HG03460 (cell line): Measurements from ENCODE around the gene HGS.
"Not testable (repeated sequence)": the region's sequence is repeated elsewhere in the genome, so short reads cannot be mapped to it uniquely, and the experiment has no call there.

Experiments
- ATAC-seq: cut with Tn5 transposase; IDR thresholded peaks from one replicate; pipeline ENCODE4 v1.9.1; 2021; ENCODE audit not compliant: unreplicated experiment

Gene HGS

DNA sequence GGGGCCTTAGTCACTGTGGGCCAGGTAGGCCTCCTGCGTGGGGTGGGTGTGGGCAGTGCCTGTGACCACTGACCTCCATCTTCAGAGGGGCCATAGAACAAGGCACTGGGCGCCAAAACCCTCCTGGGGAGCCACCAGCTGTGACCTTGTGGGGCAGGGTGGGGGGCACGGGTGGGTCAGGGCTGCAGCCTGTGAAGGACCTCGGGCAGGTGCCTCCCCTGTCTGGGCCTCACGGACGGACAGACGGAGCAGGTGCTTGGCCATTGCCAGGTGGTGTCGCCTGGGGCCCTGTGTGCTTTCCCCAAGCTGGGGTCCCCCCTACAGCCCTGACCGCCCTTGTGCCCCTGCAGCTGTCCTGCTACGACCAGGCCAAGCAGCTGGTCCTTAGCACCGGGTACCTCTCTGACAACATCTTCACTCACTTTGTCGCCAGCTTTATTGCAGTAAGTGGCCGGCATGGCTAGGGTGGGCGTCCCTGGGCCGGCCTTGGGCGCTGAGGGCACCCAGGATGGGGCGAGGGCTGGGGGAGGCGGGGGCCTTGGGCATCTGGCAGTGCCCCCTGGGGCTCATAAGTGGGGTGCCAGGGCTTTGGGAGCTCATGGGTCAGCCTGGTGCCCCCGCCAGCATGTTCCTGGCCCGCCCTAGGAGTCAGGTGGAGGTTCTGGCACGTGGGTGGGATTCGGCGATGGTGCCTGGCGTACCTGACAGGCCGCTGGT lies 33.4 kb downstream of the HGS start:
- ATAC-seq: no peak

- ATAC-seq: no peak
Observed at GRCh38 chr17:81717766-81718089, 33.9 kb downstream of the HGS start.

- ATAC-seq: no peak
Observed at GRCh38 chr17:81719410-81720266, 35.8 kb downstream of the HGS start.

- no peak for ATAC-seq
Observed at GRCh38 chr17:81720267-81721071, 36.7 kb downstream of the HGS start.

DNA sequence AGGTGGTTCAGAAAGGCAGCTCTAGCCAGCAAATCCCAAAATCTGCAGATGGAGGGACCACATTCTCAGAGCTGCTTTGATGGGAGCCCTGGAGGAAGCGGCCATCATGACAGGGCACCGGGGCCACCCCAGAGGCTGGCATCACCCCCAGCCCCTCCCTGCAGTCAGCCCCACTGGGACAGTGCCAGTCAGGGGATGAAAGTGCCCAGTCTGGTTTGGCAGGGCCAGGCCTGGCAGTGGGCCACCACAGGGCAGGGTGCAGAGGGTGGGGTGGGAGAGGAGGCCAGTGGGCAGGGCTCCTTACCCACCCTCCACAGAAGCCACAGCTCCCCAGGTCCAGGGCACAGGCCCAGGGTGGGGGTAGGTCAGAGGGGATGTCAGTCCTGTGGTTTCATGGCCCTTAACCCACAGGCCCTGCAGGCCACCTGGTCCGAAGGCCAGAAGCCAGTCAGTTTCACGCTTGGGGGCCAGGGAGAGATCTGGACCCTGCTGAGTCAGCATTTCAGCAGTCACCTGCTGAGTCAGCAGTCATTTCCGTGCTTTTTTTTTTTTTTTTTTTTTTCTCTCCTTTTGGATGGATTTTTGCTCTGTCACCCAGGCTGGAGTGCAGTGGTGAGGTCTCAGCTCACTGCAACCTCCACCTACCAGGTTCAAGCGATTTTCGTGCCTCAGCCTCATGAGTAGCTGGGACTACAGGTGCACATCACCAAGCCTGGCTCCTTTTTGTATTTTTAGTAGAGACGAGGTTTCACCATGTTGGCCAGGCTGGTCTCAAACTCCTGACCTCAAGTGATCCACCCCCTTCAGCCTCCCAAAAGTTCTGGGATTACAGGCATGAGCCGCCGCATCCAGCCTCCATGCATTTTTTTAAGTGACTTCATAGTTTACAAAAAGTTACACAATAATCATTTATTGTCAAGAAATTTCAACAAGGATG lies 38.6 kb downstream of the HGS start:
- ATAC-seq: no peak

GRCh38 chr17:81723651-81724209 lies 39.9 kb downstream of the HGS start:
- no peak for ATAC-seq

DNA sequence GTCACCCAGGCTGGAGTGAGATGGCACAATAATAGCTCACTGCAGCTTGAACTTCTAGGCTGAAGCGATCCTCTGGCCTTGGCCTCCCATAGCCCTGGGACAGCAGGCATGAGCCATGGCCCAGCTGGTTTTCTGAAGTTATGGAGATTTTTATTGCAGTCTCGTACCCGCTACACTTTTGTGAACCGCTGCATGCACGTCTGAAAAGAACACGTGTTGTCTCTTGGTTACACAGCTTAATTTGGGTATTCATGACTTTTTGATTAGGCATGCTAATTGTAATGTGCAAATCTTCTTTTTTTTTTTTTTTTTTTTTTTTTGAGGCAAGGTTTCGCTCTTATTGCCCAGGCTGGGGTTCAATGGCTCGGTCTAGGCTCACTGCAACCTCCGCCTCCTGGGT lies 41.6 kb downstream of the HGS start:
- ATAC-seq: no peak

- ATAC-seq: no peak
Observed at GRCh38 chr17:81726004-81726403, 42.2 kb downstream of the HGS start.

DNA sequence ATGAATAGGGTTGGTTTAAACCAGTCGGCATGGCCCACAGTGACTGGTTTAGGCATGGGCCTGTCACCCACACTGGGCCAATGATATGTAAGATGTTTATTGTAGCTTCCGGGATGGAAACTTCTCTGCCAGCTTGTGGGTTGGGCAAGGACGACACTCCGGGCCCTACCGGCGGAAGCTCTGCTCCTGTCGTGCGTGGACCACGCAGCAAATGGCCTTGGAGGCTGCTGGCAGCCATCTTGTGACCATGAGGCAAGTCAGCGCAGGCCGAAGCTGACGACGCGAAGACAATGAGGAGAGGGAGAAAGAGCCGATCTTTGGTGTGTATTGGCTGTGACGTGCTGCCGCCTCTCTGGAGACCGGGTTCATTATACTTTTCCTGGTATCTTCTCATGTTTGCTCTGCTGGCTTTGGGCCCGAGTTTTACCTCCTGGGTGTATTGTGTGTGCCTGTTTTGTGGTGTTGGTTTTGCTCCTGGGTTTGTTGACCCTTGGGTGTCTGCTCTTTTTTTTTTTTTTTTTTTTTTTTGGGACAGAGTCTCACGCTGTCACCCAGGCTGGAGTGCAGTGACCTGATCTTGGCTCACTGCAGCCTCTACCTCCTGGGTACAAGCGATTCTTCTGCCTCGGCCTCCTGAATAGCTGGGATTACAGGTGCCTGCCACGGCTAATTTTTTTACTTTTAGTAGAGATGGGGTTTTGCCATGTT lies 43.7 kb downstream of the HGS start:
- no peak for ATAC-seq

DNA sequence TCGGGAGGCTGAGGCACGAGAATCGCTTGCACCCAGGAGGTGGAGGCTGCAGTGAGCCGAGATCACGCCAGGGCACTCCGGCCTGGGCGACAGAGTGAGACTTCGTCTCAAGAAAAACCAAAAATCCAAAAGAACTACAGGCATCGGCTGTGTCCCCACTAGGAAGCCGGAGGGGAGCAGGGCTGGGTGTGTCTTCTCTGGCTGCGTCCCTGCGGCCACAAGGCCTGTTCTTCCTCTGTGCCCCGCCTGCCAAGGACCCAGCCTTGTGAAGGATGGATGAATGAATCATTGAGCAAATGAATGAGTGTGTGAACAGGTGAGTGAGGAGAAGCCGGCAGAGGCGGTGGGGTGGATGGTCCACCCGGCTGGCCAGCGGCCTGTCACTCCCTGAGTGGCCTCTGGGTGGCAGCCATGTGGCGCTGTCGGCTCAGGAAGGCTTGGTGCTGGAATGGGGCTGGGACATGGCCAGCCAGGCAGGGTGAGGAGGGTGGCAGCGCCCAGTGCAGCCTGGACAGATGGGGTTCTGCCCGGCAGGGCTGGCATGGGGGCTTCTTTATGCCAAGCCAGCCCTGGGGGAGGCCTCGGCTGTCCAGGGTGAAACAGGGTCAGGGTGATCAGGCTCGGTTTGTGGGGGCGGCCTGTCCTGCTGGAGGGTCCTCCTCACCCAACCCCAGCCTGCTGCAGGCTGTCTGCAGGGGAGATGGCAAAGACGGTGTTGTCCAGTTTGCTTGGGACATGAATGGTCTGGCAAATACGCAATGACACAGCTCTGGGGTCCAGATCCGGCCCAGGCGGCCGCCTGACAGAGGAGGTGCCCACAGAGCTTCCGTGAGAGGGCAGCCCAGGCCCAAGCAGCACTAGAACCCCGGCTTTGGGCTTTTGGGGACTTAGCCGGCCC lies 49.9 kb downstream of the HGS start:
- no peak for ATAC-seq

GRCh38 chr17:81734405-81735263 lies 50.8 kb downstream of the HGS start:
- no peak for ATAC-seq

DNA sequence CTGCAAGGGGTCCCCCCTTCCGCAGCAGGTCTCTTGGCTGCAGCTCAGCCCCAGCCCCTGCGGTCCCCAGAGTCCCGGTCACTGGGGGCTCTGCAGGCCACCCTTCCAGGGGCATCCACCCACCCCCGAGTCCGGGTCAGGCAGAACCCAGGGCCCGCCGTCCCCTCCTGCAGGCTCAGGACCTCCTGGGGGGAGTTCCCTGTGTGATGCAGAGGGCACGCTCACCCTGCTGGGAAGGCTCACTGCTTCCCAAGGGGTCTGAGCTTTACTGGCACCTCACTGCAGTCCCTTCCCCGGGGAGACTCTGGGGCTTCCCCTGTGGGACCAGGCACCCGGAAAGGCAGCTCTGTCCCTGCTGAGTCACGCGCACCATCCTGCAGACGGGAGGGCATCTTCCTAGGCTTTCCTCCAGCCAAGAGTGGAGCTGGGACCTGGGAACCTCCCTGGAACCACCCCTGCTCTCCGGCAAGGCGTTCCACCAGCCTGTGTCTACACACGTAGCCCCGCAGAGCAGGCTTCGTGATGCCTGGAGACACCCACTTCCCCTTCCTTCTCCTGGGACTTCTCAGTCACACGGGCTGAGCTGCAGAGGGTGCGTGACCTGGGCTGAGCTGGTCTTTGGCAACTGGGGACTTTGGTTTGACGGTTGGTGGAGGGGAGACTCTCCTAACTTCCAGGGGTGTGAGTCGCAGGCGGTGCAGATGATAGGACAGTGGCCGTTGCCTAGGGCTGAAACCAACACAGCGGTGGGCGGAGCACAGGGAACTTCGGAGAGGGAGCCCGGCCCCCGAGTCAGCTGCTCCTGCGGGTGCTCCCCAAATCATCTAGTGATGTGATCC lies 51.7 kb downstream of the HGS start:
- no peak for ATAC-seq

GRCh38 chr17:81737947-81738800 lies 54.4 kb downstream of the HGS start:
- no peak for ATAC-seq

- no peak for ATAC-seq
Observed at GRCh38 chr17:81738801-81739393, 55.1 kb downstream of the HGS start.

DNA sequence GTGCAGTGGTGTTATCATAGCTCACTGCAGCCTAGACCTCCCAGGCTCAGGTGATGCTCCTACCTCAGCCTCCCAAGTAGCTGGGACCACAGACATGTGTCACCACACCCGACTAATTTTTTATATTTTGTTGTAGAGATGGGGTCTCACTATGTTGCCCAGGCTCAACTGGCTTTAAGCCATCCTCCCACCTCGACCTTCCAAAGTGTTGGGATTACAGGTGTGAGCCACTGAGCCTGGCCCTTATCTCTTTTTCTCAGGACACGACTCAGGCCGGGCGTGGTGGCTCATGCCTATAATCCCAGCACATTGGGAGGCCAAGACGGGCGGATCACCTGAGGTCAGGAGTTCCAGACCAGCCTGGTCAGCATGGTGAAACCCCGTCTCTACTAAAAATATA lies 55.8 kb downstream of the HGS start:
- not testable (repeated sequence) for ATAC-seq
